CD4-positive, alpha-beta T cell treated with Interleukin-4 for 4 hours (primary cell): ENCODE results near the gene ZGLP1.

Experiments
- DNase-seq: peaks from one replicate; pipeline ENCODE4 v3.0.0-alpha.2; 2020

The ZGLP1 gene

DNA sequence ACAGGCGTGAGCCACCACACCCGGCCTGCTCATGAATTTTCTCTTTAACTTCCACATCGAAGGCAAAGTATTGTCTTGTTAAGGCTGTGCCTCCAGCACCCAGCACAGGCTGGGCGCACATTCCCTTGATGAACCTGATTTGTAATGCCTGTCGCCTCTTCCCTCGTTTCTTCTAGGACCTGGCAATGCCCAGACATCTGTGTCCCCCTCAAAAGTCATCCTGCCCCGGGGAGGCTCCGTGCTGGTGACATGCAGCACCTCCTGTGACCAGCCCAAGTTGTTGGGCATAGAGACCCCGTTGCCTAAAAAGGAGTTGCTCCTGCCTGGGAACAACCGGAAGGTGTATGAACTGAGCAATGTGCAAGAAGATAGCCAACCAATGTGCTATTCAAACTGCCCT is 35.0 kb downstream of the ZGLP1 start:
- DNase-seq = no peak

DNA sequence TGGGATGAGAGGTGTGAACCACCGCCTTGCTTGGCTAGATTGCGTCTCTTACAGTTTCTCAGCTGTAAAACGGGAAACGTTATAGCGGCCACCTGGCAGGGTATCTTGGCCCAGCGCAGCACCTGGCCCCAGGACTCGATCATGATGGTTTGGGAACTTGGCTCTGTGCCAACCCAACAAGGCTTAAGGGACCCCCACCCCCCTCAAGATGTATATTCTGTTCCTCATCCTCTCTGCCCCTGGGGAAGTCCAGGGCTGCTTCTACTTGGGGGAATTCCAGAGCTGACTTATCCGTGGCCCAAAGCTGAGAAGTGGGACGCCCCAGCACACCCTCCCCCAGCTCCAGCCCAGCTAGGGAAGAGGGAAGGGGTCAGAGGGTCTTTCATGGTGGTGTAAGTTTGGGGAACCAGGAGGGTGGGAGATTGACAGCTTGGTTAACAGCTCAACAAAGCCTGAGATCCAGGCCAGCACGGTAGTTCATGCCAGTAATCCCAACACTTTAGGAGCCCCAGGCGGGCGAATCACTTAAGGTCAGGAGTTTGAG is 38.0 kb downstream of the ZGLP1 start:
- peak; percentile 68 for DNase-seq

DNA sequence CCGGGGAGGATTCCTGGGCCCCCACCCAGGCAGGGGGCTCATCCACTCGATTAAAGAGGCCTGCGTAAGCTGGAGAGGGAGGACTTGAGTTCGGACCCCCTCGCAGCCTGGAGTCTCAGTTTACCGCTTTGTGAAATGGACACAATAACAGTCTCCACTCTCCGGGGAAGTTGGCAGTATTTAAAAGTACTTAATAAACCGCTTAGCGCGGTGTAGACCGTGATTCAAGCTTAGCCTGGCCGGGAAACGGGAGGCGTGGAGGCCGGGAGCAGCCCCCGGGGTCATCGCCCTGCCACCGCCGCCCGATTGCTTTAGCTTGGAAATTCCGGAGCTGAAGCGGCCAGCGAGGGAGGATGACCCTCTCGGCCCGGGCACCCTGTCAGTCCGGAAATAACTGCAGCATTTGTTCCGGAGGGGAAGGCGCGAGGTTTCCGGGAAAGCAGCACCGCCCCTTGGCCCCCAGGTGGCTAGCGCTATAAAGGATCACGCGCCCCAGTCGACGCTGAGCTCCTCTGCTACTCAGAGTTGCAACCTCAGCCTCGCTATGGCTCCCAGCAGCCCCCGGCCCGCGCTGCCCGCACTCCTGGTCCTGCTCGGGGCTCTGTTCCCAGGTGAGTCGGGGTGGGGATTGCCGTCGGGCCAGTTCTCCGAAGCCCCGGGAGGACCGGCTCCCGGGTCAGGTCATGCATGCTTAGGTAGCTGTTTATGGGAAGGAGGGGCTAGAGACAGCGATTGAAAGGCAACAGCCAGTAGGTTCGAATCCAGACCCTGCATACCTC is 38.8 kb downstream of the ZGLP1 start, which contains the start of gene ICAM1:
Gene ICAM1, plus strand, starts transcription at position 505 of the 779 bp plus-strand sequence. Its CDS starts 40 bp downstream, at position 545.
- peak; percentile 71 for DNase-seq

DNA sequence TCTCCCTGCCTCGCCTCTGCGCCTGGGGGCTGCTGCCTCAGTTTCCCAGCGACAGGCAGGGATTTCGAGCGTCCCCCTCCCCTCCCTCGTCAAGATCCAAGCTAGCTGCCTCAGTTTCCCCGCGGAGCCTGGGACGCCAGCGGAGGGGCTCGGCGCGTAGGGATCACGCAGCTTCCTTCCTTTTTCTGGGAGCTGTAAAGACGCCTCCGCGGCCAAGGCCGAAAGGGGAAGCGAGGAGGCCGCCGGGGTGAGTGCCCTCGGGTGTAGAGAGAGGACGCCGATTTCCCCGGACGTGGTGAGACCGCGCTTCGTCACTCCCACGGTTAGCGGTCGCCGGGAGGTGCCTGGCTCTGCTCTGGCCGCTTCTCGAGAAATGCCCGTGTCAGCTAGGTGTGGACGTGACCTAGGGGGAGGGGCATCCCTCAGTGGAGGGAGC is 39.4 kb downstream of the ZGLP1 start:
- DNase-seq = peak; percentile 81

DNA sequence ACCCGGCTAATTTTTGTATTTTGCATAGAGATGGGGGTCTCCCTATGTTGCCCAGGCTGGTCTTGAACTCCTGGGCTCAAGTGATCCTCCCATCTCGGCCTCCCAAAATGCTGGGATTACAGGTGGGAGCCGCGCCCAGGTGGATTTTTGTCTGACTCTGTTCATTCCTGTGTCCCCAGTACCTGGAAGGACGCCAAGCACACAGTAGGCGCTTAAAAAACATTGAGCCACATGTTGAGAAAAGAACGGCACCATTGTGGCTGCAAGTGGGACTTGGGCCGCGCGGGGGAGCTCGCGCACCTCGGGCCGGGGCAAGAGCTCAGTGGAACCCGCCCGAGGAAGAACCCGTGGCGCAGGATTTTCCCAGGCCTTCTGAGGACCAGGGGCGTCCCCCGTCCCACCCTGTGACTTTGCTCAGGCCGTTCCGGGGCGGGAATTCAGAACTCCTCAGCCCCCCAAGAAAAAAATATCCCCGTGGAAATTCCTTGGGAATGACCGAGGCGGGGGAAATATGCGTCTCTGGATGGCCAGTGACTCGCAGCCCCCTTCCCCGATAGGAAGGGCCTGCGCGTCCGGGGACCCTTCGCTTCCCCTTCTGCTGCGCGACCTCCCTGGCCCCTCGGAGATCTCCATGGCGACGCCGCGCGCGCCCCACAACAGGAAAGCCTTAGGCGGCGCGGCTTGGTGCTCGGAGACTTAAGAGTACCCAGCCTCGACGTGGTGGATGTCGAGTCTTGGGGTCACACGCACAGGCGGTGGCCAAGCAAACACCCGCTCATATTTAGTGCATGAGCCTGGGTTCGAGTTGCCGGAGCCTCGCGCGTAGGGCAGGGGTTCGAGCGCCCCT is 40.1 kb downstream of the ZGLP1 start:
- DNase-seq = peak; percentile 83

DNA sequence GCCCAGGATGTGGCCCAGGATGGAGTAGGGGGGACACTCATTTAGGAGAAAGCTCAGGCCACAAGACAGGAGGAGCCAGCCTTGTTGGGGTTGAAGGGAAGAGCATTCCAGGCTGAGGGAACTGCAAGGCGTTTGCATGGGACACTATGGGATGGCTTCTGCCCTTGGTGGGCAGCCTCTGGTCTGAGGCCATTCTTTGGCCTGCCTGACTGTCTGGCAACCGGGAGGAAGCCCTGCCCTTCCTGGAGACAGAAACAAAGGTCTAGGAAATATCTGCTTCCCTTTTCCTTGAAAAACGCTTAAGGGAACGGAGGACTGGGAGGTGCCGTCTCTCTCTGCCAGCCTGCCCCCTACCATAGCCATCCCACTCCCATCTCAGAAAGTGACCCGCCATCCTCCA is 41.5 kb downstream of the ZGLP1 start:
- DNase-seq = no peak

DNA sequence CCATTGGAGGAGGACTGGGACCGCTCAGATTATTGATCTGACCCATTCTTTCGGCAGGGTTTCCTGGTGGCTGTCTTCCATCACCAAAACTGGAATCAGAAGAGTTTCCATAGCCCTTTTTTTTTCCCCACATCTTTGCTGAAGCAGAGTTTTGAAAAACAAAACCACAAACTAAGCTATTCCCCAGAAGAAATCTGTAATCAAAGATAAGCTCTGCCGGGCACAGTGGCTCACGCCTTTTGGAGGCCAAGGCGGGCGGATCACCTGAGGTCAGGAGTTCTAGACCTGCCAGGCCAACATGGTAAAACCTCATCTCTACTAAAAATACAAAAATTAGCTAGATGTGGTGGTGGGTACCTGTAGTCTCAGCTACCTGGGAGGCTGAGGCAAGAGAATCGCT is 42.9 kb downstream of the ZGLP1 start:
- no peak for DNase-seq

DNA sequence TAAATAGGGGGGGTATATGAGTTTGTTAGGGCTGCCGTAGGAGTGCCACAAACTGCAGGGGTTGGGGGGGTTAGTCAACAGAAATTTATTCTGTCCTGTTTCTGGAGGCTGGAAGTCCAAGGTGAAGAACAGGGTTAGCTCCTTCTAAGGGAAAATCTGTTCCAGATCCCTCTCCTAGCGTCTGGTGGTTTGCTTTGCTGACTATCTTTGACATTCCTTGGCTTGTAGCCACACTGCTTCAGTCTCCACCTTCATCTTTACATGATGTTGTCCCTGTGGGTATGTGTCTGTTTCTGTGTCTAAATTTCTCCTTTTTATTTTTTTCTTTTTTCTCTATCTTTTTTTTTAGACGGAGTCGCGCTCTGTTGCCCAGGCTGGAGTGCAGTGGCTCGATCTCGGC is 46.8 kb downstream of the ZGLP1 start:
- DNase-seq = no peak

DNA sequence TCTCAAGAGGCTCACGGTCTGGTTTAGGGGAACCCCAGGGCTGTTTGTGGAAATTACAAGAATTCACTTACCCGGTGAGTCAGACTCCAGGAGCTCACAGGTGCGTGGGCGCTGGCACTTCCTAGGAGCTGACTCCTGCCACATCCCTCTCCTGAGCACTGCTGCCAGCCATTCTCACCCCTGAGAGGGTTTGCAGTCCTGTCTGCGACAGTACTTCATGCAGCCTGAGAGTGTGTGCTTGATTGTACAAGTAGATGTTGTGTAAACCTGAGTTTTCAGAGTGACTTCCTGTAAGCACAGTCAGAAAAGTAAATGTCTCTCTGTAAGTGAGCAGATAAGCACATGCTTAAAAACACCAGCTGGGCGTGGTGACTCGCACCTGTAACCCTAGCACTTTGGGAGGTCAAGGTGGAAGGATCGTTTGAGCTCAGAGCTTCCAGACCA is 49.5 kb downstream of the ZGLP1 start:
- DNase-seq = peak; percentile 67

DNA sequence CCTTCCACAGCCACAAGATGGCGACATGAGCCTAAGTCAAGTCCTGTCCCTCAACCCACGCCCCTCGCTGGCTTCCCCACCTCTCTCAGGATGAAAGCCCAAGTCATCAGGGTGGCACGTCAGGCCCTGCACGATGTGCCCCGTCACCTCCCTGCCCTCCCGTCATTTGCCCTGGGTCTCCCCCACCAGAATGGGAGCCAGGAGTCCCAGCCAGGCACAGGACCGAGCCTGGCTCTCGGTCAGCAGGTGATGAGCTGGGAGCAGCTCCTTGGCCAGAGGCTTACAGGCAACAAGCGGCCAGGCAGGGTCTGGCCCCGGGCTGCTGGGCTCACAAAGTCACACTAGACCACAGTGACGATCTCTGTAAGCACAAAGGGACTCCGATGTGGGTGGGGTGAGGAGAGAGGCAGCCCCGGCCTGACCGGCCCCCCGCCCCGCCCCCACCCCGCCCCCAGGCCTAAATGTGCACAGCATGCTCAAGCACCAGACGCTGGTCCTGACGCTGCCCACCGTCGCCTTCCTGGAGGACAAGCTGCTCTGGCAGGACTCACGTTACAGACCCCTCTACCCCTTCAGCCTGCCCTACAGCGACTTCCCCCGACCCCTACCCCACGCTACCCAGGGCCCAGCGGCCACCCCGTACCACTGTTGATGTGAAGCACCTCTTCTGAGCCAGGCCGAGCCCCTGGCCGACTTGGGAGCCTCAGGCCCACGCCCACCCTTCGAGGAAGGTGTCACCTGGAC is 50.3 kb downstream of the ZGLP1 start:
- peak; percentile 90 for DNase-seq

DNA sequence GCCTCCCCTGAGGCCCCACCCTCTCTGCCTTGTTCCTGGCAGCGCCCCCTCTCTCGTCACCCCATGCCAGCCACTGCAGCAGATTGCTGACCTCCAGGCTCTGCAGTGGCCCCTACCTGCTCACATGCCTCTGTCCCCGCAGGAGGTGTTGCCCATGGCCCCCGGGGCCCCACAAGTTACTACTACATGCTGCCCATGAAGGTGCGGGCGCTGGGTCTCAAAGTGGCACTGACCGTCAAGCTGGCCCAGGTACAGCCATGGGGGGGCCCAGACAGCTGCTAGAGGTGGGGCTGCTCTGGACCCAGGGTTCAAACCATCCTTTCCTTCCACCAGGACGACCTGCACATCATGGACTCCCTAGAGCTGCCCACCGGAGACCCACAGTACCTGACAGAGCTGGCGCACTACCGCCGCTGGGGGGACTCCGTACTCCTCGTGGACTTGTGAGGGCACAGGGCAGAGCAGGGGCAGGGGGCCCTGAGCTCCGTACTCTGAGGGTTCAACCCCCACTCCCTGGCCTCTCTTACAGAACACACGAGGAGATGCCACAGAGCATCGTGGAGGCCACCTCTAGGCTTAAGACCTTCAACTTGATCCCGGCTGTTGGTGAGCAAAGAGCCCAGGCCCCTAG is 51.4 kb downstream of the ZGLP1 start:
- DNase-seq = no peak

DNA sequence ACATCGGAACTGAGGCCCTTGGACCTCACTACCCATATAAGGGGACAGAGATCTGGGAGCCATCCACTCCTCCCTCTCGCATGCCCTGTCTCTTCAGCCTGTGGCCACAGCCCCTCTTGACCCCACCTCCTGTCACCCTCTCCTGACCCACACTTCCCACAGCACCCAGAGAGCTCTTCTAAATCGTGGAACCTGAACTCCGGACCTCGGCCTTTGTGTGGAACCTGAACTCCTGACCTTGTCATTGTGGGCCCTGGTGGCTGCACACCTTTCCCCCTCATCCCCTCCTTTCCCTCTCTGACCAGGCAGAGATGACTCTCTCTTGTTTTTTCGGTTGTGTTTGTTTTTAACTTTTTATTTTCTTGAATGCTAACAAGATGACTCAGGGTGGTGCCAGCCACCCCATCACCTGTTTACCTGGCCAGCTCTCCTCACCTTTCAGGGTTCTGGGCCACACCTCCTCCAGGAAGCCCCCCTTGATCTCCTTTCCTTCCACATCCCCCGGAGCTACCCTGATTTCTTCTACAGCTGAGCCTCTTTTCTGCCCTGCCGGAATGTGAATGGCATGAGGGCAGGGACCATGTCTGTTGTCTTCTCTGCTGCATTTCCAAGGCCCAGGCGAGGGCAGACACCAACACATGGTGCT is 52.5 kb downstream of the ZGLP1 start:
- no peak for DNase-seq

DNA sequence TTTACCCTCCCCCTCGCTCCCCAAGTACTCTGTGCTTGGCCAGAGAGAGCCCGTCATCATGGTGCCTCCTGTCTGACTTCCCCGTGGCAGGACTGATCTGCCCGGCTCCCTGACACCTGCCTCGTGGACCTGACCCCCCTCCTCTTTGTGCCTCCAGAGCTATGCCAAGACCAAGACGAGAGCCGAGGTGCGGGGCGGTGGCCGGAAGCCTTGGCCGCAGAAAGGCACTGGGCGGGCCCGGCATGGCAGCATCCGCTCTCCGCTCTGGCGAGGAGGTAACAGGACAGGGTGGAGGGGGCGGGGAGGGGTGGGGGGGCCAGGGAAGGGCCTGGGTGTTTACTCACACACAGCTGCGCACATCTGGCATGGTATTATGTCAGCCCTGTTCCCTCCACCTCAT is 53.1 kb downstream of the ZGLP1 start:
- no peak for DNase-seq

DNA sequence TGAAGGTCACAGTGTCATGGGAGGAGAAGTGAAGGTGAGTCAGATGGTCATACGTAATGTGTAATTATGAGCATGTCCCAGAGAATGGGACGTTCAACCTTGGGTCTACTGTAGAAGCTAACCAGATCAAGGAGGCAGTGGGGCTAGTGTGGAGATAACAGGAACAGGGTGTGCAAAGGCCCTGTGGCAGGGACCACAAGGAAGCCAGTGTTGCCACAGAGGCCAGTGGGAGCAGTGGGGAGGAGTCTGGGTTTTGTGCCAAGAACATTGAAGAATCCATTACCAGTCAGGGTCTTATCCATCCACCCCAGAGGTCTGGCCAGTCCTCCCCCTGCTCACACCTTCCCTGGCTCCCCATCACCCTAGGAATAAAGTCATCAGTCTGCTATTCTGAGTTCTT is 54.3 kb downstream of the ZGLP1 start:
- no peak for DNase-seq
